ENCODE results near the gene GSX2.
A peak's percentile ranks its signal among the peaks of the same experiment; 100 is the strongest.

GSX2 gene

GRCh38 chr4:54077812-54078211 is 22.2 kb upstream of the GSX2 start:
- no peak for DNase-seq (ENCODE audit: low read depth)

GRCh38 chr4:54082168-54082567 is 17.8 kb upstream of the GSX2 start:
- DNase-seq (ENCODE audit: low read depth): peak; percentile 97

GRCh38 chr4:54085284-54085683 is 14.7 kb upstream of the GSX2 start:
- peak; percentile 94 for DNase-seq (ENCODE audit: low read depth)

GRCh38 chr4:54089875-54090274 is 10.1 kb upstream of the GSX2 start:
- DNase-seq (ENCODE audit: low read depth): no peak

- DNase-seq (ENCODE audit: low read depth): no peak
Observed at GRCh38 chr4:54090404-54090803, 9.6 kb upstream of the GSX2 start.

- no peak for DNase-seq (ENCODE audit: low read depth)
Observed at GRCh38 chr4:54090804-54091623, 8.9 kb upstream of the GSX2 start.

- peak; percentile 60 for DNase-seq (ENCODE audit: low read depth)
Observed at GRCh38 chr4:54091637-54092404, 8.1 kb upstream of the GSX2 start.

- DNase-seq (ENCODE audit: low read depth): no peak
Observed at GRCh38 chr4:54092405-54093323, 7.3 kb upstream of the GSX2 start.

GRCh38 chr4:54093324-54094240 is 6.4 kb upstream of the GSX2 start:
- DNase-seq (ENCODE audit: low read depth): no peak

GRCh38 chr4:54094451-54094850 is 5.5 kb upstream of the GSX2 start:
- no peak for DNase-seq (ENCODE audit: low read depth)

GRCh38 chr4:54095110-54095825 is 4.7 kb upstream of the GSX2 start:
- DNase-seq (ENCODE audit: low read depth): no peak

GRCh38 chr4:54096295-54096962 is 3.5 kb upstream of the GSX2 start:
- no peak for DNase-seq (ENCODE audit: low read depth)

GRCh38 chr4:54097152-54097551 is 2.8 kb upstream of the GSX2 start:
- no peak for DNase-seq (ENCODE audit: low read depth)

GRCh38 chr4:54098375-54098774 is 1.6 kb upstream of the GSX2 start:
- DNase-seq (ENCODE audit: low read depth): no peak

- DNase-seq (ENCODE audit: low read depth): no peak
Observed at GRCh38 chr4:54099287-54099747, 646 bp upstream of the GSX2 start.

GRCh38 chr4:54100595-54101189 is 729 bp downstream of the GSX2 start:
- DNase-seq (ENCODE audit: low read depth): no peak

GRCh38 chr4:54101190-54102041 is 1.5 kb downstream of the GSX2 start:
- no peak for DNase-seq (ENCODE audit: low read depth)

- no peak for DNase-seq (ENCODE audit: low read depth)
Observed at GRCh38 chr4:54102531-54103106, 2.7 kb downstream of the GSX2 start.
